Immature natural killer cell (primary cell): ENCODE measurements around the gene HCK. TPM values are rescaled to one million over a fixed set of nuclear protein-coding genes. Genes with fewer than 3 reads are reported as not detected.
"Not testable (repeated sequence)": the region's sequence is repeated elsewhere in the genome, so short reads cannot be mapped to it uniquely, and the experiment has no call there.

ENCODE experiments used
- DNase-seq, 3 donors: peaks; one replicate each; pipeline ENCODE4 v3.0.0; 2022; ENCODE audit warnings: mixed read lengths in 1 of 3
- H3K27ac Mint-ChIP-seq, 6 donors: one replicate each; pipeline ENCODE4 v1.8.0; 2020; ENCODE audit warnings: mixed read lengths in 6 of 6, mild to moderate bottlenecking in 5 of 6, inconsistent platforms in 4 of 6, moderate library complexity in 3 of 6
- H3K27me3 Mint-ChIP-seq, 3 donors: one replicate each; pipeline ENCODE4 v1.8.0; 2020 to 2021; ENCODE audit warnings: low read depth in 3 of 3, mild to moderate bottlenecking in 3 of 3, mixed read lengths in 3 of 3, moderate library complexity in 3 of 3, inconsistent platforms in 1 of 3
- H3K36me3 Mint-ChIP-seq, 3 donors: one replicate each; pipeline ENCODE4 v1.8.0; 2020; ENCODE audit warnings: mixed read lengths in 3 of 3, inconsistent platforms in 2 of 3, mild to moderate bottlenecking in 2 of 3
- H3K4me1 Mint-ChIP-seq, 2 donors: one replicate each; pipeline ENCODE4 v1.8.0; 2020; ENCODE audit warnings: inconsistent platforms in 2 of 2, mild to moderate bottlenecking in 2 of 2, mixed read lengths in 2 of 2, moderate library complexity in 1 of 2
- H3K4me3 Mint-ChIP-seq, 5 donors: one replicate each; pipeline ENCODE4 v1.8.0; 2020; ENCODE audit warnings: mild to moderate bottlenecking in 5 of 5, mixed read lengths in 5 of 5, inconsistent platforms in 3 of 5, moderate library complexity in 3 of 5
- H3K9me3 Mint-ChIP-seq, 6 donors: one replicate each; pipeline ENCODE4 v1.8.0; 2020; ENCODE audit warnings: mild to moderate bottlenecking in 6 of 6, mixed read lengths in 6 of 6, inconsistent platforms in 4 of 6, moderate library complexity in 3 of 6
- polyA plus RNA-seq, 3 donors: library from polyadenylated mRNA; unstranded; fragments of 300-500 nt; fragmentation: Illumina TruSeq; gene quantifications; one replicate each; pipeline ENCODE4 v1.2.3, GENCODE V29; 2021

The HCK gene
- polyA plus RNA-seq, 3 donors from 2014 or later, result 1.7 to 8.8 (median 7.3) TPM

DNA sequence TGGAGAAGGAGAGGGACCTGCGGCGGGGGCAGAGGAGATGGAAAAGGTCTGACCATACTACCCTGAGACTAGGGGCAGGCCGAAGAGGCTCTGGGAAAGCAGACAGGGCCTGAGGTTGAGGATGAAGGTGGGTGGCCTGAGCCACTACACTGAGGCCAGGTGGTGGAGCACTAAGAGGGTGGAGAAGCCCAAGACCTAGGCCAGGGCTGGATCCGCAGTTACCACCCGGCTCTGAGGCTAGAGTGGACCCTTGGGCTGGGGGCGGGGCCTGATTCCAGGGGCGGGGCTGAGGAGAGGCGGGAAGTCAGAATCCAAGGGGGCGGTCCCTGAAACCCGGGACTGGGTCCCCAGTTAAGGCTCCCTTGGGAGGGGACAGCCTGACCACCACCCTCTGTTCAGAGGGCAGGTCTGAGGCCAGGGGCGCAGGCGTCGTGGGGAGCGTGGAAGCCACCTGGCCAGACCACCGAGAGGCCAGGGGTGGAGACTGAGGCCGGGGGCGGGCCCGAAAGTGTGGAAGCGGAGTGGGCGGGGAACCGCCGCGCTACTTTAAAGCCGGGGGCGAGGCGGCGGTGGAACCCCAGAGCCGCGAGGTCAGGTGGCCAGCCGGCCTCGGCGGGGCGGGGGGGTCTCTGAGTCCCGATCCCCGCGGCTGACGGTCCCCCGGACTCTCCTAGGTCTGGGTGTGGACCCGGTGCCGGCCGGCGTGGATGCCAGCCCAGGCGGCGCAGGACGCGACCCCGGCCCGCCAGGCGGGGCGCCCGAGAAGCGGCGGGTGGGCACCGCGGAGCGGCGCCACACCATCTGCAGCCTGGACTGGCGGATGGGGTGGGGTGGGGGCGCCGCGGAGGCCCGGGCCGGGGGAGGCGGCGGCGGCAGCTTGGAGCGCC, 33.5 kb upstream of the HCK start:
- H3K4me3 Mint-ChIP-seq, result peak overlapping the region; percentile 71 to 85 (median 79)
- no peaks in the 10 kb centered on the region for H3K9me3 Mint-ChIP-seq
- peaks cover 27 to 37% (median 32%) of the 10 kb centered on the region in 3 donors for H3K27me3 Mint-ChIP-seq
- peaks cover 18 to 25% of the 10 kb centered on the region in 2 donors for H3K4me1 Mint-ChIP-seq
- no peak overlapping the region for H3K27ac Mint-ChIP-seq
- H3K36me3 Mint-ChIP-seq, result peaks cover 0 to 7% (median 0%) of the 10 kb centered on the region in 3 donors
- peak; percentile 15 to 35 (median 23) for DNase-seq

- Mint-ChIP-seq H3K27ac (no peak overlapping the region), H3K9me3 (no peaks in the 10 kb centered on the region)
Observed at GRCh38 chr20:32019156-32019510, 32.9 kb upstream of the HCK start.

DNA sequence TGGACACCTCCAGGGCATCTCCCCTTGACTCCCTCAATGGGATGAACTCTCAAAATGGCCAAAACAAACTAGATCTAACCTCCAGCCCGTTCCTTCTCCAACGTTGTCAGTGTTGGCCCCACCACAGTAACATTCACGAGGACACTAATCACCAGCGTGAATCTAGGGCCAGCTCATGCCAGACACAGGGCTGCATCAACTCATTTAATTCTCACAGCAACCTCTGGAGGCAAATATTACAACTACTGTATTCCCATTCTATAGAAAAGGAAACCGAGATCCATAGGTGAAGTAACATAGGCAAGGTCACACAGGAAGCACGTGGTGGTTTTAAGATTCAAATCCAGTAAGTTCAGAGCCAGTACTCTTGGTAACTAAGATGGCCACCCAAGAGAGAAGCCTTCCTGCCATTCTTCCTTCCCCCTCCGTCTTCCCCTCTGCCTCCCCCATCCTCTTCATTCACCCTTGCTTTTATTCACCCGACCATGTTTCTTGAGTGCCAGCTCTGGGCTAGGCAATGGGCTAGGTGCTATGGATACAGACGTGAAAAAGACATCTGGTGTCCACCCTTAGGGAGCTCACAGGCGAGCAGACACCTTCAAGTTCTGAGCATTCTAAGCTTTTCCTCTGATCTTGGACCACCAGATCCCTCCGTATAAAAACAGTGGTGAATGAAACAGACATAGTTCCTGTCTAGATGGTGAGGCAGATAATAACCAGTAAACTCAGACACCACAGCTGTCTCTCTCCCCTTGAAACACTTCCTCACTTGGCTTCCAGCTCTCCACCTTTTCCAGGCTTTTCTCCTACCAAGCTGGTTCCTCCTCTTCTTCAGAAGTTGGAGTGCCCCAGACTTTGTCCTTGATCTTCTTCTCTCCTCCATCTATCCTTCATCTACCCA, 32.2 kb upstream of the HCK start:
- Mint-ChIP-seq H3K36me3 (peaks cover 0 to 7% (median 0%) of the 10 kb centered on the region in 3 donors), H3K27ac (no peak overlapping the region), H3K4me3 (peak overlapping the region; percentile 86 to 92 (median 87)), H3K4me1 (peaks cover 18 to 25% of the 10 kb centered on the region in 2 donors), H3K9me3 (no peaks in the 10 kb centered on the region), H3K27me3 (peaks cover 28 to 40% (median 36%) of the 10 kb centered on the region in 3 donors)
- DNase-seq, result no peak

More at GRCh38 chr20:32019156-32019510, 32.9 kb upstream of the HCK start:
- Mint-ChIP-seq H3K4me1 (peaks cover 18 to 25% of the 10 kb centered on the region in 2 donors), H3K36me3 (peaks cover 0 to 7% (median 0%) of the 10 kb centered on the region in 3 donors), H3K4me3 (peak overlapping the region; percentile 86 to 92 (median 87)), H3K27me3 (peaks cover 28 to 40% (median 36%) of the 10 kb centered on the region in 3 donors)
- DNase-seq, result no peak

- DNase-seq, result no peak
- Mint-ChIP-seq H3K27ac (no peak overlapping the region), H3K36me3 (peaks cover 0 to 7% (median 0%) of the 10 kb centered on the region in 3 donors), H3K9me3 (no peaks in the 10 kb centered on the region), H3K4me1 (peaks cover 18 to 25% of the 10 kb centered on the region in 2 donors), H3K4me3 (peak overlapping the region in 1 of 5 donors; percentile 34), H3K27me3 (peaks cover 28 to 39% (median 31%) of the 10 kb centered on the region in 3 donors)
Observed at GRCh38 chr20:32021091-32021490, 31.0 kb upstream of the HCK start.

- no peak for DNase-seq
- Mint-ChIP-seq H3K36me3 (peaks cover 0 to 7% (median 0%) of the 10 kb centered on the region in 3 donors), H3K27me3 (peaks cover 19 to 26% (median 22%) of the 10 kb centered on the region in 3 donors), H3K4me1 (peaks cover 6 to 8% of the 10 kb centered on the region in 2 donors), H3K9me3 (no peaks in the 10 kb centered on the region), H3K27ac (no peak overlapping the region), H3K4me3 (no peak overlapping the region)
Observed at GRCh38 chr20:32024683-32025295, 27.3 kb upstream of the HCK start.

DNA sequence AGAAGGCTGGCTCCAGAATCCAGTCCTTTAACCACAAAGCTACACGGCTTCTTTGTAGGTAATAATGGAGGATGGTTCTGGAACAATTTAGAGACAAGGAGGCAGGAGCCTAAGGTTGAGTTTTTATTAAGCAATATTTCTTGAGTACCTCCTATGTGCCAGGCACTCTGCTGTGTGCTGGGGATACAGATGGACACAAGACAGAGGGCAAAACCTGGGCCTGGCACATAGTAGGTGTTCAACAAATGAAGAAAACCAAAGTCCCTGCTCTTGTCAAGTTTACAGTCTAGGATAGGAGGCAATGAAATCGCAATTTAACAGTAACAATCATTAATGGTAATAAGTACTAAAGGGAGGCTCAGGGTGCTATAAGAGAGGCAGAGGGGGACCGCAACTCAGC, 24.4 kb upstream of the HCK start:
- Mint-ChIP-seq H3K9me3 (no peaks in the 10 kb centered on the region), H3K4me1 (no peaks in the 10 kb centered on the region), H3K36me3 (no peaks in the 10 kb centered on the region), H3K27me3 (peaks cover 7 to 11% (median 11%) of the 10 kb centered on the region in 3 donors), H3K4me3 (no peak overlapping the region), H3K27ac (no peak overlapping the region)
- DNase-seq, result no peak

DNA sequence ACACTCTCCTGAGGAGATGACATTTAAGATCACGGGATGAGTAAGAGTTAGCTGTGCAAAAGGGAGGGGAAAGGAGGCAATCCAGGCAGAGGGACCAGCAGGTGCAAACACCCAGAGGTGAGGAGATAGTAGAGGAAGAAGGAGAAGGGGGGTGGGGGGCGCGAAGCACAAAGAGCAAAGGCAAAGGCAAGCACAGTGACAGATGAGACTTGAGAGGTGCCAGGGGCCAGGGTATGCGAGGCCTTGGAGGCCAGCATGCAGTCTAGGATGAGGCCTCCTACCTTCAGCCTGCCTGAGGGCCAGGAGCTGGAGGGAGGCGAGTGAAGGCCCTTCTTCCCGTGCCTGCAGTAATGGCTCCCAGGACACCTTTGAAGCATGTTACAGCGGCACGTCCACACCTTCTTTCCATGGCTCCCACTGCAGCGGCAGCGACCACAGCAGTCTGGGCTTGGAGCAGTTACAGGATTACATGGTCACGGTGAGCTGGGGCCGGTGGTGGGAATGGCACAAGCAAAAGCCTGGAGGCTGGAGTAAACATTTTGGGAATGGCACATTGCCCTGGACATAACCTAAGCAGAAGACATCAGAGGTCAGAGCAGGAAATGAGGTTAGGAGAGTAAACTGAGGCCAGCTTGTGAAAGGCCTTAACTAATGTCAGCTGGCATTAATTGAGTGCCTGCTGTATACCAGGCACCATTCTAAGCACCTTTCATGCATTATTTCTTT, 23.2 kb upstream of the HCK start:
- no peak for DNase-seq
- H3K9me3 Mint-ChIP-seq, result no peaks in the 10 kb centered on the region
- H3K4me3 Mint-ChIP-seq, result no peak overlapping the region
- no peaks in the 10 kb centered on the region for H3K4me1 Mint-ChIP-seq
- H3K27me3 Mint-ChIP-seq, result peaks cover 3 to 8% (median 5%) of the 10 kb centered on the region in 3 donors
- H3K27ac Mint-ChIP-seq, result no peak overlapping the region
- H3K36me3 Mint-ChIP-seq, result no peaks in the 10 kb centered on the region

DNA sequence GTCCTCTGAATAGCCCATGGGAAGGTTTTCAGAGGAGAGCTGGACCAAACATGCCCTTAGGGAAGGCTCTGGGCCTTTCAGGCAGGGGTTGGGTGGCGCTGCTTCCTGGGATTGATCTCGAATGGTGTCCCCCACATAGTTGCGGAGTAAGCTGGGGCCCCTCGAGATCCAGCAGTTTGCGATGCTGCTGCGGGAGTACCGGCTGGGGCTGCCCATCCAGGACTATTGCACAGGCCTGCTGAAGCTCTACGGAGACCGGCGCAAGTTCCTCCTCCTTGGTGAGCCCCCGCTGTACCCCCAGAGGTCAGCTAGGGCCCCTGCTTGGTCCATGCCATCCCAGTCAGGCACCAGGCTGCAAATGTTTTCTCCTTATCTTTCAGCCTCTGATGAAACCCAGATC, 22.5 kb upstream of the HCK start:
- no peak overlapping the region for H3K27ac Mint-ChIP-seq
- H3K4me3 Mint-ChIP-seq, result no peak overlapping the region
- H3K27me3 Mint-ChIP-seq, result peaks cover 2 to 8% (median 6%) of the 10 kb centered on the region in 3 donors
- DNase-seq, result no peak
- no peaks in the 10 kb centered on the region for H3K36me3 Mint-ChIP-seq
- no peaks in the 10 kb centered on the region for H3K4me1 Mint-ChIP-seq
- H3K9me3 Mint-ChIP-seq, result no peaks in the 10 kb centered on the region

DNA sequence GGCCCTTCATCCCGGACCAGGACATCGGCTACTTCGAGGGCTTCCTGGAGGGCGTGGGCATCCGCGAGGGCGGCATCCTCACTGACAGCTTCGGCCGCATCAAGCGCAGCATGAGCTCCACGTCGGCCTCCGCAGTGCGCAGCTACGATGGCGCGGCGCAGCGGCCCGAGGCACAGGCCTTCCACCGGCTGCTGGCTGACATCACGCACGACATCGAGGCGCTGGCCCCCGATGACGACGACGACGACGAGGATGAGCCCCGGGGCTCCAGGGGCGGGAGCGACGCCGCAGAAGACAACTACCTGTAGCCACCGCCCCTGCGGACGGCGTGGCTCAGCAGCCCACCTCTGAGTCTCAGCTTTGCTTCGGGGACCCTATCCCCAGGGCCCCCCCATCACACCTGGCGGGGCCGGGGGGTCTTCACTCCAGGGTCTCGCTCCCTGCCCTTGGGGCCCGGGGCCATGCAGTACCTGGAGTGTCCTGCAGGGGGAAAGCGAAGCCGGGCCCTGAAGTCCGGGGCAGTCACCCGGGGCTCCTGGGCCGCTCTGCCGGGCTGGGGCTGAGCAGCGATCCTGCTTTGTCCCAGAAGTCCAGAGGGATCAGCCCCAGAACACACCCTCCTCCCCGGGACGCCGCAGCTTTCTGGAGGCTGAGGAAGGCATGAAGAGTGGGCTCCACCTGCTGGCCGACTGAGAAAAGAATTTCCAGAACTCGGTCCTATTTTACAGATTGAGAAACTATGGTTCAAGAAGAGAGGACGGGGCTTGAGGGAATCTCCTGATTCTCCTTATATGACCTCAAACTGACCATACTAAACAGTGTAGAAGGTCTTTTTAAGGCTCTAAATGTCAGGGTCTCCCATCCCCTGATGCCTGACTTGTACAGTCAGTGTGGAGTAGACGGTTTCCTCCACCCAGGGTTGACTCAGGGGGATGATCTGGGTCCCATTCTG, 20.8 kb upstream of the HCK start:
- H3K27me3 Mint-ChIP-seq, result peaks cover 7 to 15% (median 10%) of the 10 kb centered on the region in 3 donors
- DNase-seq, result peak; percentile 32 to 44 (median 39)
- no peaks in the 10 kb centered on the region for H3K36me3 Mint-ChIP-seq
- H3K9me3 Mint-ChIP-seq, result no peaks in the 10 kb centered on the region
- peak overlapping the region in 4 of 5 donors; percentile 2 to 48 (median 18) for H3K4me3 Mint-ChIP-seq
- H3K27ac Mint-ChIP-seq, result no peak overlapping the region
- no peaks in the 10 kb centered on the region for H3K4me1 Mint-ChIP-seq

DNA sequence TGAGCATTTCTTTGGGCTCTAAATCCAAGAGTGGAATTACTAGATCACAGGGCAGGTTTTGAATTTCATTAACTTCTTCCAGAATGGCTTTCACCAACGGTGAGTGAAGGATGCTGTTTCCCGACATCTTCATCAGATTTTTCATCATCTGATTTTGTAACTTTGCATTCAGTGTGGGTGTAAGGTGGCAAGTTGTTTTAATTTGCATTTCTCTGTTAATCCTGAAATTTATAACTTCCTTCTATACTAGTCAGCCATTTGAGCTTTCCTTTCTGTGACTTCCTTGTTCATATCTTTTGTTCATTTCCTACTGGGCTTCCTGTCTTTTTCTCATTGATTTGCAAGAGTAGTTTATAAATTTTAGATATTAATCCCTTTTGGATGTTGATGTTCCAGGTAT, 18.7 kb upstream of the HCK start:
- Mint-ChIP-seq H3K27ac (no peak overlapping the region), H3K9me3 (no peaks in the 10 kb centered on the region), H3K4me1 (no peaks in the 10 kb centered on the region), H3K4me3 (no peak overlapping the region), H3K36me3 (no peaks in the 10 kb centered on the region), H3K27me3 (peaks cover 5 to 19% (median 12%) of the 10 kb centered on the region in 3 donors)
- DNase-seq, result no peak

- not testable (repeated sequence) for H3K36me3 Mint-ChIP-seq, H3K4me1 Mint-ChIP-seq, H3K4me3 Mint-ChIP-seq, H3K27ac Mint-ChIP-seq, H3K9me3 Mint-ChIP-seq, DNase-seq
- H3K27me3 Mint-ChIP-seq, result peaks cover 5 to 19% (median 12%) of the 10 kb centered on the region in 3 donors
Observed at GRCh38 chr20:32033721-32034120, 18.3 kb upstream of the HCK start.
